LNCAP (cell line): ENCODE measurements around the gene KIAA1217.

Source experiments
- CTCF ChIP-seq: fragments of 450-650 bp; IDR thresholded peaks from 2 replicates; pipeline ENCODE4 v1.5.1; 2017; ENCODE audit warnings: mild to moderate bottlenecking

Gene KIAA1217

GRCh38 chr10:24568042-24568441, 359.1 kb downstream of the KIAA1217 start:
- TF ChIP-seq CTCF = no peak

GRCh38 chr10:24569330-24569796, 360.4 kb downstream of the KIAA1217 start:
- TF ChIP-seq CTCF = no peak

GRCh38 chr10:24569828-24570657, 361.1 kb downstream of the KIAA1217 start:
- no peak for TF ChIP-seq CTCF

DNA sequence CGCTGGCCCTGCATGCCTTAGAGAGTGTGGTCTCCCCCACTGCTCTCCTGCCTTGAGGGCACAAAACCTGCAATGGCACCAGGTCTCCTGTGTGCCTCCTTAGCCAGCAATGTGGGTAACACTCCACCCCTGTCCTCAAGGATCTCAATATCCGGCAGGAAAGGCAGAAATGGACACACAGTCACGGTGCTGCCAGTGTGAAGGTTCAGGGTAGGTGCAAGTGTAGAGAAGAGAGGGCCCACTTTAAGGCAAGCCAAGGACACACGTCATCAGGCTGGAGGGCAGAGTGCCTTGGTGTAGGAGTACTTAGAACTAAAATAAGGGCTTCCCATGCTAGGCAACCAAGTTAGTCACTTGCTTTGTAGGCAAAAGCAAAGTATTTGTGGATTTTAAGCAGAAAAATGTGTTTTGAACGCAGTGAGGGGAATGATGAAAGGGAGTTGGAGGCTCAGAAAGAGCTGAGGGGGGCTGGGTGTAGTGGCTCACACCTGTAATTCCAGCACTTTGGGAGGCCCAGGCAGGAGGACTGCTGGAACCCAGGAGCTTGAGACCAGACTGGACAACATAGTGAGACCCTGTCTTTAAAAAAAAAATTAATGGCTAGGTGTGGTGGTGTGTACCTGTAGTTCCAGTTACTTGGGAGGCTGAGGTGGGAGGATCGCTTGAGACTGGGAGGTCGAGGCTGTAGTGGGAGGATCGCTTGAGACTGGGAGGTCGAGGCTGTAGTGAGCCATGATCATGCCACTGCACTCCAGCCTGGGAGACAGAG, 361.9 kb downstream of the KIAA1217 start:
- no peak for TF ChIP-seq CTCF

DNA sequence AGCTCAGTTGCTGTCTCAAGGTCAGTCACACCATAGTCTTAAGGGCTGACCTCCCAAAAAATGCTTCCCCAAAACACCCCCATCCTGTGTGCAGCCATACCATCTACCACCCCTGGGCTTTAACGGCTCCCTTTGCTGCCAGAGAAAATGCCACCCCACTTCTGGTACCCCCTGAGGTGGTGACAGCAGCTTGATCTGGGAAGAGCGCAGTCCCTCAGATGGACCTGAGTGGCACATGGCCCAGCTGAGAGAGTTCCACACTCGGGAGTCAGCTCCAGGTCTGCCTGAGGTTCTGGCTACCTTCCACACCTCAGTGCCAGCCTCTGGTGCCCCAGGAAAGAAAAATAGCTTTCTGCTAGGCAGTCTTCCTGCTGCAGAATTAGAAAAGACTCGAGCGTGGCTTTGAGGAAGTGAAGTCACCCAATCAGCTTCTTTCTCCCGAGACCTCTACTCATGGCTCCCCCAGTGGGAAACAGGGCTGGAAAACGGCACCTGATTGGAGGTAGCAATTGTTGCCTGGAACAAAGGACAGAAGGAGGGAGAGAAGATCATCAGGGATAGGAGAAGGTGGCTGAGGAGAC, 363.0 kb downstream of the KIAA1217 start:
- TF ChIP-seq CTCF = no peak

DNA sequence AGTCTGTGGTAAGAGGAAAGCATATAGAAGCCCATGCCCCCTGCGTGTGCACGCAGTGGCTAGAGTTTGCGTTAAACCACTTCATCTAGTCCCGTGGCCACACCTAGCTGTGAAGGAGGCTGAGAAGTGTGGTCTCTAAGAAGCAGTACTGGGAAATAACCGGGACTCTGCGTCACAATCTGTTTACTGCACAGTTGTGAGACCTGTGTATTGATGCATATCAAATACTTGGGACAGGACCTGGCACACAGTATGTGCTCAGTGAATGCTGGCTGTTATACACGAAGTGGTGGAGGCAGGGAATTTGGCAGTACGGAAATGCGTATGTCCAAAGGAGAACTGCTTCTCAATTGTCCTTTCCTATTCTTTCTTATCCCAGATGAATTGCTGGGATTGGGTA, 365.2 kb downstream of the KIAA1217 start:
- no peak for TF ChIP-seq CTCF

GRCh38 chr10:24574578-24575155, 365.7 kb downstream of the KIAA1217 start:
- no peak for TF ChIP-seq CTCF
